HepG2 (cell line): ENCODE measurements around the gene PBX1.

Experiments used
- CTCF ChIP-seq: sonication (generic); formaldehyde crosslinking; IDR thresholded peaks from 2 replicates; pipeline ENCODE4 v1.5.0; 2020; ENCODE audit warnings: mild to moderate bottlenecking, missing genetic modification reagents, moderate library complexity
- GTF3A ChIP-seq: sonication (generic); formaldehyde crosslinking; conservative IDR thresholded peaks from 2 replicates; pipeline ENCODE4 v1.4.0; 2020; ENCODE audit warnings: mild to moderate bottlenecking, missing genetic modification reagents
- JUN ChIP-seq: sonication (generic); formaldehyde crosslinking; IDR thresholded peaks from 2 replicates; pipeline ENCODE4 v1.4.0; 2020; ENCODE audit warnings: mild to moderate bottlenecking, missing genetic modification reagents
- MXD3 ChIP-seq: IDR thresholded peaks from 2 replicates; pipeline ENCODE4 v1.6.1; 2016; ENCODE audit warnings: mild to moderate bottlenecking, missing biosample characterization, missing genetic modification reagents
- TOE1 ChIP-seq: sonication (generic); formaldehyde crosslinking; IDR thresholded peaks from 2 replicates; pipeline ENCODE4 v1.4.0; 2020; ENCODE audit warnings: mild to moderate bottlenecking, missing genetic modification reagents
- ZKSCAN1 ChIP-seq: fragments of 150-350 bp; IDR thresholded peaks from 2 replicates; pipeline ENCODE4 v1.6.1; 2014; ENCODE audit warnings: low read length
- ZNF407 ChIP-seq: sonication (generic); formaldehyde crosslinking; IDR thresholded peaks from one replicate; pipeline ENCODE4 v1.5.1; 2020; ENCODE audit warnings: mild to moderate bottlenecking, missing genetic modification reagents; ENCODE audit errors: not compliant biosample characterization

- no peak for TF ChIP-seq TOE1 (CRISPR knock-in tag)
- TF ChIP-seq MXD3 (CRISPR knock-in tag), result no peak
- TF ChIP-seq ZKSCAN1, result no peak
- no peak for TF ChIP-seq GTF3A (CRISPR knock-in tag)
- TF ChIP-seq ZNF407, result no peak
- no peak for TF ChIP-seq JUN (CRISPR knock-in tag)
- TF ChIP-seq CTCF (CRISPR knock-in tag), result no peak
These were observed 242.3 kb downstream of the PBX1 start for GRCh38 chr1:164801246-164801731.
